Neural progenitor cell (in vitro differentiated cells): ENCODE data around the gene TSSC4. TPM values are rescaled to one million over a fixed set of nuclear protein-coding genes. Genes with fewer than 3 reads are reported as not detected.

ENCODE experiments used
- DNase-seq: peaks from one replicate; pipeline ENCODE4 v3.0.0-alpha.2; 2016; ENCODE audit warnings: low spot score
- H2AFZ ChIP-seq: fragments of 200-600 bp; sonication (generic); replicated peaks from 2 replicates; pipeline ENCODE4 v1.6.1; 2016; ENCODE audit warnings: antibody characterized with exemption
- H3F3A ChIP-seq: fragments of 200-600 bp; sonication (generic); 2 replicates; pipeline ENCODE4 v1.6.1; 2016; ENCODE audit warnings: antibody characterized with exemption, low read depth
- H3K27ac ChIP-seq: fragments of 200-600 bp; sonication (generic); 2 replicates; pipeline ENCODE4 v1.5.1; 2016; ENCODE audit warnings: mild to moderate bottlenecking
- H3K27me3 ChIP-seq: fragments of 200-600 bp; sonication (generic); 2 replicates; pipeline ENCODE4 v1.6.1; 2016; ENCODE audit warnings: mild to moderate bottlenecking, moderate library complexity
- H3K36me3 ChIP-seq: fragments of 200-600 bp; sonication (generic); 2 replicates; pipeline ENCODE4 v1.5.1; 2016
- H3K4me1 ChIP-seq: fragments of 200-600 bp; sonication (generic); 2 replicates; pipeline ENCODE4 v1.6.1; 2016; ENCODE audit warnings: mixed run types
- H3K4me2 ChIP-seq: fragments of 200-600 bp; sonication (generic); 2 replicates; pipeline ENCODE4 v1.6.1; 2016
- H3K4me3 ChIP-seq: fragments of 200-600 bp; sonication (generic); 2 replicates; pipeline ENCODE4 v1.5.1; 2016
- H3K79me2 ChIP-seq: fragments of 200-600 bp; sonication (generic); 2 replicates; pipeline ENCODE4 v1.6.1; 2016; ENCODE audit warnings: low read depth
- H3K9ac ChIP-seq: fragments of 200-600 bp; sonication (generic); 2 replicates; pipeline ENCODE4 v1.6.1; 2016
- H3K9me3 ChIP-seq: fragments of 200-600 bp; sonication (generic); 2 replicates; pipeline ENCODE4 v1.5.1; 2016; ENCODE audit warnings: low read depth
- H4K20me1 ChIP-seq: fragments of 200-600 bp; sonication (generic); 2 replicates; pipeline ENCODE4 v1.6.1; 2016; ENCODE audit warnings: low read depth
- H3K27ac Mint-ChIP-seq: 3 replicates; pipeline ENCODE4 v1.8.0; 2021; ENCODE audit warnings: mixed read lengths
- H3K27me3 Mint-ChIP-seq: 2 replicates; pipeline ENCODE4 v1.8.0; 2022; ENCODE audit warnings: low read depth, mild to moderate bottlenecking, inconsistent platforms, moderate library complexity, mixed read lengths; ENCODE audit not compliant: insufficient read depth
- H3K36me3 Mint-ChIP-seq: 3 replicates; pipeline ENCODE4 v1.8.0; 2021; ENCODE audit warnings: mixed read lengths
- H3K4me1 Mint-ChIP-seq: 3 replicates; pipeline ENCODE4 v1.8.0; 2021; ENCODE audit warnings: mixed read lengths
- H3K4me3 Mint-ChIP-seq: 3 replicates; pipeline ENCODE4 v1.8.0; 2021; ENCODE audit warnings: mild to moderate bottlenecking, moderate library complexity, mixed read lengths
- H3K9me3 Mint-ChIP-seq: 3 replicates; pipeline ENCODE4 v1.8.0; 2020; ENCODE audit warnings: mixed read lengths
- CTCF ChIP-seq: fragments of 200-600 bp; sonication (generic); IDR thresholded peaks from 2 replicates; pipeline ENCODE4 v1.5.1; 2017; ENCODE audit warnings: antibody characterized with exemption, mild to moderate bottlenecking
- EZH2 ChIP-seq: fragments of 200-600 bp; sonication (generic); IDR thresholded peaks from 2 replicates; pipeline ENCODE4 v1.6.1; 2017; ENCODE audit warnings: antibody characterized with exemption, mild to moderate bottlenecking, moderate library complexity
- EZH2phosphoT487 ChIP-seq: fragments of 200-600 bp; sonication (generic); IDR thresholded peaks from 2 replicates; pipeline ENCODE4 v1.6.1; 2017; ENCODE audit warnings: antibody characterized with exemption
- total RNA-seq: library from RNA; depleted of rRNA; stranded (reverse); fragments of >200 nt; gene quantifications from 2 replicates; pipeline ENCODE4 v1.2.3, GENCODE V29; 2015; ENCODE audit warnings: low replicate concordance

TSSC4 gene
- total RNA-seq, 1 donor from 2014 or later = 11.1 TPM

DNA sequence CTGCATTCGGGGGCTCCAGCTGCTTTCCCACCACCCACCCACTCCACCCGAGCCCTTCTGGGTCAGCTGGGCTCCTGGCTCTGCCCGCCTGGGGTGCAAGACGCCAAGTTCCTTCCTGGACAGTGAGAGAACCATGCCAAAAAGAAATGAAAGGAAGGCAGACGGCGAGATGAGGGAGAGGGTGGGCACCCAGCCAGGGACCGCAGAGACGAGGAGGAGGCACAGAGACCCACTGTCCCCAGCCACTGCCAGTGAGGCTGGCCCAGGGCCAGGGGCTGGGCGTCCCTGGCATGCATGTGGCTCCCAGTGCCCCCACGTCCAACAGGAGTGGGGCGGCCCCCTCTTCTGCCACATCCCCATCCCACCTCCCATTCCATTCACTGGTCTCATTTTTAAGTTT lies 34.3 kb upstream of the TSSC4 start:
- H3K9ac ChIP-seq = no peak overlapping the region
- H2AFZ ChIP-seq = no peak overlapping the region
- no peak overlapping the region for H3K27ac Mint-ChIP-seq
- H3K27me3 ChIP-seq = no peaks in the 10 kb centered on the region
- peaks cover 2% of the 10 kb centered on the region for H3K4me1 Mint-ChIP-seq
- H3K36me3 ChIP-seq = no peaks in the 10 kb centered on the region
- H3K27ac ChIP-seq = no peak overlapping the region
- no peak overlapping the region for H3K4me3 Mint-ChIP-seq
- H4K20me1 ChIP-seq = no peaks in the 10 kb centered on the region
- H3K36me3 Mint-ChIP-seq = no peaks in the 10 kb centered on the region
- H3K9me3 Mint-ChIP-seq = no peaks in the 10 kb centered on the region
- H3K4me3 ChIP-seq = no peak overlapping the region
- peaks cover 6% of the 10 kb centered on the region for H3K27me3 Mint-ChIP-seq
- H3F3A ChIP-seq = no peaks in the 10 kb centered on the region
- no peaks in the 10 kb centered on the region for H3K79me2 ChIP-seq
- no peaks in the 10 kb centered on the region for H3K9me3 ChIP-seq
- H3K4me2 ChIP-seq = no peak overlapping the region
- no peak for DNase-seq
- TF ChIP-seq CTCF (no peak), EZH2 (no peak), EZH2phosphoT487 (no peak)
- H3K4me1 ChIP-seq = no peaks in the 10 kb centered on the region

GRCh38 chr11:2366733-2367132 lies 33.8 kb upstream of the TSSC4 start:
- H3K27me3 Mint-ChIP-seq = peaks cover 6% of the 10 kb centered on the region
- H3K27ac Mint-ChIP-seq = peak overlapping the region; percentile 50
- no peak overlapping the region for H3K4me2 ChIP-seq
- no peaks in the 10 kb centered on the region for H3K36me3 Mint-ChIP-seq
- H3K27ac ChIP-seq = no peak overlapping the region
- no peak overlapping the region for H3K4me3 ChIP-seq
- no peaks in the 10 kb centered on the region for H3K4me1 ChIP-seq
- TF ChIP-seq EZH2phosphoT487 (no peak), CTCF (no peak), EZH2 (no peak)
- H3K9me3 Mint-ChIP-seq = no peaks in the 10 kb centered on the region
- H3K27me3 ChIP-seq = no peaks in the 10 kb centered on the region
- no peak overlapping the region for H3K9ac ChIP-seq
- H3K4me1 Mint-ChIP-seq = peaks cover 2% of the 10 kb centered on the region
- H3F3A ChIP-seq = no peaks in the 10 kb centered on the region
- no peak overlapping the region for H2AFZ ChIP-seq
- DNase-seq = no peak
- no peaks in the 10 kb centered on the region for H3K9me3 ChIP-seq
- no peak overlapping the region for H3K4me3 Mint-ChIP-seq
- no peaks in the 10 kb centered on the region for H3K79me2 ChIP-seq
- no peaks in the 10 kb centered on the region for H4K20me1 ChIP-seq
- H3K36me3 ChIP-seq = no peaks in the 10 kb centered on the region

- Histone ChIP-seq H3F3A (no peaks in the 10 kb centered on the region), H3K4me3 (no peak overlapping the region), H3K4me1 (no peaks in the 10 kb centered on the region), H3K4me2 (no peak overlapping the region), H2AFZ (no peak overlapping the region), H4K20me1 (no peaks in the 10 kb centered on the region), H3K79me2 (no peaks in the 10 kb centered on the region), H3K9me3 (no peaks in the 10 kb centered on the region), H3K36me3 (no peaks in the 10 kb centered on the region), H3K9ac (no peak overlapping the region), H3K27ac (no peak overlapping the region), H3K27me3 (no peaks in the 10 kb centered on the region)
- peaks cover 2% of the 10 kb centered on the region for H3K4me1 Mint-ChIP-seq
- H3K4me3 Mint-ChIP-seq = no peak overlapping the region
- H3K27ac Mint-ChIP-seq = no peak overlapping the region
- no peak for DNase-seq
- H3K27me3 Mint-ChIP-seq = peaks cover 6% of the 10 kb centered on the region
- TF ChIP-seq CTCF (no peak), EZH2 (no peak), EZH2phosphoT487 (no peak)
- H3K36me3 Mint-ChIP-seq = no peaks in the 10 kb centered on the region
- no peaks in the 10 kb centered on the region for H3K9me3 Mint-ChIP-seq
Observed at GRCh38 chr11:2367266-2368160, 33.0 kb upstream of the TSSC4 start.
